GM21367 (cell line): ENCODE measurements around the gene SLX4.
"Not testable (repeated sequence)": the region's sequence is repeated elsewhere in the genome, so short reads cannot be mapped to it uniquely, and the experiment has no call there.

Experiments used
- ATAC-seq: cut with Tn5 transposase; IDR thresholded peaks from one replicate; pipeline ENCODE4 v1.9.1; 2021; ENCODE audit not compliant: unreplicated experiment

The SLX4 gene

DNA sequence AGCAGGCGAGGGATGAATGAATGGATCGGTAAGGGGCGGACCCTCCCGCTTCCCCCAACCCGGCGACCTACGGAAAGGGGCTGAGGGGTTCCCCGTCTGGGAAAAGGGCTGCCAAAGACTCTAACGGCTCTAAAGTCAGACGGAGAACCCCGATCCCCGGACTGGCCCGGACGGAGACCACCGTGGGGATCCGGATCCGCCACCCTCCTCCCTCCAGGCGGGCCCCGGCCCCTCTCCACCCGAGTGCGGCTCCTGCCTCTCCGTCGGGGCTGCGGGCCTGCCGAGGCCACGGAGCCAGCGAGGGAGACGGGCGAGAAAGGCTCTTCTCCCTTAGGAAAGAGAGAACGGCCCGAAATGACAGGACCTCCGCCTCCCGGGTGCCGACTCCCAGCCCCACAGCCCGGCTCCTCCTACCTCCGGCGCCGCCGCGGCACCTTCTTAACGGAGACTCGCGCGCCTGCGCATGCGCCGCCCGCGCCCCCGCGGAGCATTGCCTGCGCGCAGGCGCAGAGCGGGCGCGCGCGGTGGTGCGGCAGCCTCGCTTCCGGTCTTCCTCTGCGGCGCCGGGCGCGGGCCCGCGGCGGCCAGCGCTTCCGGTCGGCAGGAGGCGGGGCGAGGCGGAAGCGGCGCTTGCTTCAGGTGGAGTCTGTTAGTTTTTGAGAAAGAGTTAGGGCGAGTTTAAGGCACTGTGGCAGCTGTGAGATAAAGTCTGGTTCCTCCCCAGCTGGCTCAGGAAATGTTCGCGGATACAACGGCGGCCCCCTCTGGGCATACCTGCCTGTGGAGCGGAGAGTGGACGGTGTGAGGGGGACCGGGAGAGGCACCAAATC is at the start of gene SLX4:
Gene SLX4 (minus strand): TSS at position 461 of the 830 bp plus-strand sequence. CDS start 2,642 bp downstream, outside the sequence.
- ATAC-seq: peak; percentile 60

GRCh38 chr16:3659251-3659650 is 47.8 kb upstream of the SLX4 start:
- ATAC-seq: no peak

GRCh38 chr16:3656491-3657468 is 45.4 kb upstream of the SLX4 start:
- ATAC-seq: no peak

GRCh38 chr16:3656160-3656490 is 44.7 kb upstream of the SLX4 start:
- not testable (repeated sequence) for ATAC-seq

DNA sequence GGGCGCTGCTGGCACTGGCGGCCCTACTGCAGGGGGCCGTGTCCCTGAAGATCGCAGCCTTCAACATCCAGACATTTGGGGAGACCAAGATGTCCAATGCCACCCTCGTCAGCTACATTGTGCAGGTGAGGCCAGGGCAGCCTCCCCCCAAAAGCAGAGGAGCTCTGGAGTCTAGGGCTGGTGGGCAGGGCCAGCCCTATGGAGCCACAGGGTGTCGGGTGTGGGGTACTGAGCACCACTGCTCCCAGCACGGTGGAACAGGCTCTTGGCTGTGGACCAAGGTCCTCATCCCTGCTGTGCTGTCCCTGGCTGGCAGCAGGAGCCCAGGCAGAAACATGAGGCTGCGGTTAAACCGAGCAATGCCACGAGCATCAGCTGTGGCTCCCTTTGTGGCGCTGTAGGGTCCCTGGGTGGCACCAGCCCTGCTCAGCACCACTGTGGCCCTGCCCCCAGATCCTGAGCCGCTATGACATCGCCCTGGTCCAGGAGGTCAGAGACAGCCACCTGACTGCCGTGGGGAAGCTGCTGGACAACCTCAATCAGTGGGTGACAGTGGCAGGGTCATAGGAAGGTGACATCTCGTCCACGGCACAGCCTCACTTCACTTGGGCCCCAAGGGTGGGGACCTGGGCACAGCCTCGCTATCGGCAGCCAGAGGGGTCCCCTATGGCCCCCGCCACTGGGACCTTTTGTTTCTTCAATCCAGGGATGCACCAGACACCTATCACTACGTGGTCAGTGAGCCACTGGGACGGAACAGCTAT is 44.2 kb upstream of the SLX4 start:
- ATAC-seq: no peak

GRCh38 chr16:3655030-3655395 is 43.6 kb upstream of the SLX4 start:
- no peak for ATAC-seq

GRCh38 chr16:3654249-3654991 is 43.0 kb upstream of the SLX4 start, which contains the start of gene DNASE1:
Gene DNASE1, plus strand, starts transcription at chr16:3654691. Its CDS starts 683 bp downstream, at chr16:3655374.
- ATAC-seq: no peak

GRCh38 chr16:3652373-3653195 is 41.2 kb upstream of the SLX4 start:
- ATAC-seq: no peak

GRCh38 chr16:3651461-3652372 is 40.3 kb upstream of the SLX4 start:
- no peak for ATAC-seq

DNA sequence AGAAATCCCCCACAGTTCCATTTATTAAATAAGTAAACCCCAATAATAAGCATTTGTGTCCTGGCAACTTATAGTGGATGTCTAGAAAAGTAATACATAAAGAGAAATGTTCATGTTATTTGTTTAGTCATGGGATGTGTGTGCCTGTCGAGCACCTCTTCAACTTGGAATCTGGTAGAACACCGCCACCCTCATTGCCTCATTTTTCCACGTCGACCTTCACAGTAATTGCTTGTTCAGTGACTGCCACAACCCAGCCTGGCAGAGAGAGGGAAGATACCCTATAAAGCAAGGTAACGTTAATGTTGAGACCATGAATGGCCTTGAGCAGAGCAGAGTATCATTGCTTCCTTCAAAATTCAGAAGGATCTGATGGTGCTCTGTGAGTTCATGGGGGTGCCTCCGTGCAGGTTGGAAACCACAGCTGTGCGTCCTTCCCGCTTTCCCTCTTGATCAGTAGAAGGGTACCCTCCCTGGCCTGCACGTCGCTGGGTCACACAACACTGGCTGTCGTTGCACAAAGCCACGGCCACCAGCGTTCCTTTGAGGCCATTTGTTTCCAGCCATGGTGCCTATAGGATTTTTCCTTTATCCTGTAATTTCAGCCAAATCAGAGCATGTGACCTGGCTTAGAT is 39.3 kb upstream of the SLX4 start:
- no peak for ATAC-seq

DNA sequence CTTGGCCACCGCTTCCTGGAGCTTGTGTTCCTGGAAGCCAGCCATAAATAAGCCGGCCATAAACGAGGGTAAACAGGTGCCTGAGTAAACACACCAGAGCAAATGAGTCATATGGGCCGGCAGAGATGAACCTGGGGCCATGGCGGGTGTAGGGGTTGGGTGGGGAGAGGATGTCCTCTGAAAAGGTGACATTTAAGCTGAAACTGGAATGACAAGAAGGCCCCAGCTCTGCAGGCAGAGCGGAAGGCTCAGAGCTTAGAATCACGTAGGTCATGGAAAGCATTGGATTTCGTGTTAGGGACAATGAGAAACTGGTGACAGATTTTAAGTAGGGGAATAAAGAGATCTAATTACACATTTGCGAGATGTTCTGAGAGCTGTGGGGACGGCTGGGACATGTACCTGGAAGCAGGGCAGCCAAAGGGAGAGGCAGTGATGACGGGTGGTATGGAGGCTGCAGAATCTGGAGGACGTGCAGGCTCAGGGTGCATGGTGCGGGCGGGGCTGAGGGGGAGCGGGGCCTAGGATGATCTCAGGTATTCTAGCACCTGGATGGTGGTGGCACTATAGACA is 35.0 kb upstream of the SLX4 start:
- ATAC-seq: no peak

DNA sequence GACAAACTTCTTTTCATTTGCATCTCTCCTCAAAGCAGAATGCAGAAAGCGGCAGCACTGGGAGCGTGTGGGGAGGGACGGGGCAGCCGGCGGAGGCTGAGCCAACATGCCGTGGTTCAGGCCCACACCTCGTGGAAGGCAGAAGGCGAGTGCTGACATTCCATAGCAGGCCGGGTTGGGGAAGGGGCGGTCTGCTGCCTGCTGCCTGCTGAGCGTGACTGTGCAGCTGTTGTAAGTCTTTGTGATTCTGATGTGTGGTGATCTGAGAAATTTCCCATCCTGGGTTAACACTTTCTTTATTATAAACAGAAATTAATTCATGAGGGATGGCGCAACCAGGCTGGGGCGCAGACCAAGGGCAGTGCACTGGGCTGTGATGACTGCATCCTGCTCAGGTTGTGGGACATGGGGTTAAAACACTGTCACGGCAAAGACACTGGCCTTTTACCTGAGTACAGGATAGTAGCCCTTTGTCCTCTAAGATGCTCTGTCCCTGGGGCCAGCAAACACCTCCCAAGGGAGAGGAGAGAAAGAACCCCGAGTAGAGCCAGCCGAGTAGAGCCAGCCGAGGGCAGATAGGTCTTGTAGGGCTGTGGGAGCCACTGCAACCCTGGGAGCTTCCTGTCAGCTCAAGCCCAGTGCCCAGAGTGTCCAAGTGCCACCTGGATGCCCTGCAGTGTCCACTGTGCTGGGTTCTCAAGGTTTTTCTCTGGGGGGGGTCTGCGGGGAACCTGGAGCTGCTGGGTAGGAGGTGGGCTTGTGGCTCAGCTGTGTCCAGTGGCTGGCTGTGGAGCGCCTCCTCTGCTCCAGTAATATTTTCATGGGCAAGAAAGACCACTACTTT is 34.3 kb upstream of the SLX4 start:
- no peak for ATAC-seq

DNA sequence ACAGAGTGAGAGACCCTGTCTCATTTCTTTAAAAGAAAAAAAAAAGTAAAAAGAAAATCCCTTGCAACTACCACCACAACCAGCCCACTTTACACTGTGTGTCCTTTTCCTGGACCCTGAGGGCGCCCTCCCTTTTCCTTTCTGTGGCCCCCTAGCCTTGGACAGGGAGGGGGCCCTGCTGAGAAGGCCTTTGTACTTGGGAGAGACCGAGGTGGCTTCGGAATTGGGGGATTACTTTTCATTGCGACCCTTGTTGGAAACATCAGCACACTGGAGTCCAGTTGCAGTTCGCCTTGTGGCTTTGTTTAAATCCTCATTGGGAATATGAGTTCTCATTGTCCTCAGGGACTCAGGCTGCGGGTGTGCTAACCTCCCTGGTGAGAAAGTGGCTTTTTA is 33.7 kb upstream of the SLX4 start:
- ATAC-seq: no peak

GRCh38 chr16:3643095-3643730 is 31.8 kb upstream of the SLX4 start:
- ATAC-seq: no peak

DNA sequence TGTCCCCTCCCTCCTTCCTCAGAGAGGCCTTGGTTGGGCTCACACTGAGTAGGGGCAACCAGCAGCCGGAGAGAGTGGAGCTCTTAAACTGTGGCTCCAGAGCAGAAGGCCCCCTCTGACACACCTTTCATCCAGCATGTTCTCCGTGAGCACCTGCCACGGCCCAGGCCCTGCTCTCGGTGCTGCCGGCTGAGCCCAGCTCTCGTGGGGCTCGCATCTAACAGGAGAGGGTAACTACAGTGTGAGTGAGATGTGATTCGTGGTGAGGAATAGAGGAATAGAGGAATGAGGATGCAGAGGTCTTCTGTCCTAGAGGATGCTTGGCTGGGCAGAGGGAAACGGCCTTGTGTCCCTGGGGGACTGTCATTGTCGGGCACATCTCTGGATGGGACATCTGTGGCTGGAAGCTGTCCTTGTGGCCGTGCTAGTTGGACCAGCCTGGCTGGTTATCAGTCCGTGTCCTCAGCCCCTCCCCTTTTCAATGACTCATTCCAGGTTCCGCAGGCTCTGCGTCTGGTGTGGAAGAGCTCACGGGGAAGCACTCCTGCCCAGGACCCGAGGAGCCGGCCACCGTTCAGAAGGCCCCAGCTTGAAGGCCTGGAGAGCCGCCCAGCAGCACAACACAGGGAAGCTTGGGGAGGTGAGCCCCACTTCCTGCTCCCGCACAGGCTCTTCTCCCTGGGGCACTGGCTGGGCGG is 31.1 kb upstream of the SLX4 start:
- ATAC-seq: no peak
